ENCODE results near the gene COL6A6. TPM values are rescaled to one million over a fixed set of nuclear protein-coding genes. Genes with fewer than 3 reads are reported as not detected.

COL6A6 gene
- total RNA-seq, 1 experiment from 2014 or later: 0.11 TPM

DNA sequence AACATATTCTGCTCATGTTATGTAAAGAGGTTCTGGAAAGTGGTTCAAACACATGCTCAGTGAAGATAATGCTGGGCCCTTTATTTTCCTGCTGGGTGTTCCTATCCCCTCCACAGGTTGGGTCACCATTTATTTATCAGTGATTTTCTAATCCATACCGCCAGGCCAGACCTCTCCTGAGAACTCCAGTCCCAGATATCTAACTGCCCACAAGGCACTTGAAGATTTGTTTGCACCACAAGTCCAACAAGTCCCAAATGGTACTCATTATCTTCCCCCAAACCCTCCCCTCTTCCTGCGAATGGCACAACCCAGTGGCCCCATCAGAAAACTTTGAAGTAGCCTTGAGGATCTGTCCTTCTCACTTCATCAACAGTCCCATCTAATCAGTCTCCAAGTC lies 5.4 kb downstream of the COL6A6 start:
- H3K27me3 Mint-ChIP-seq (ENCODE audit: low read depth): peaks cover 35% of the 10 kb centered on the region
- H2BK15ac ChIP-seq (ENCODE audit: low read depth, low read length): no peak overlapping the region
- no CpG with 5 or more reads among the region's 2 CpGs for WGBS (ENCODE audit: extremely low coverage, insufficient read length, low lambda C conversion rate)

More for the DNA sequence above, 5.4 kb downstream of the COL6A6 start:
- Histone ChIP-seq H3K18ac (ENCODE audit: insufficient read length, low read depth, low read length) (no peak overlapping the region), H2AK5ac (ENCODE audit: insufficient read length, low read length) (no peak overlapping the region), H2AFZ (ENCODE audit: low read length) (no peak overlapping the region), H3K23me2 (ENCODE audit: insufficient read length, low read depth, low read length, poor library complexity, severe bottlenecking) (peaks cover 1% of the 10 kb centered on the region), H3K9me3 (ENCODE audit: control insufficient read depth, low read depth, low read length) (no peaks in the 10 kb centered on the region), H3T11ph (ENCODE audit: low read length) (no peak overlapping the region), H4K5ac (ENCODE audit: insufficient read length, low read depth, low read length) (no peak overlapping the region), H2BK5ac (ENCODE audit: insufficient read length, low read length) (no peak overlapping the region), H3K4me2 (ENCODE audit: insufficient read depth, insufficient read length, low read length) (no peak overlapping the region), H3K79me1 (ENCODE audit: insufficient read depth, low read depth, low read length, poor library complexity, severe bottlenecking) (no peaks in the 10 kb centered on the region), H3K79me2 (ENCODE audit: insufficient read depth, low read length) (no peaks in the 10 kb centered on the region), H3K9ac (ENCODE audit: extremely low read depth, insufficient read length, low read length) (no peak overlapping the region), H3K4ac (ENCODE audit: low read depth, low read length) (no peak overlapping the region), H2BK120ac (ENCODE audit: low read depth, low read length, poor library complexity, severe bottlenecking) (no peak overlapping the region), H3K27me3 (ENCODE audit: insufficient read depth, low read length) (peaks cover 4% of the 10 kb centered on the region; the same call in 1 of the 2 replicates), H4K91ac (ENCODE audit: insufficient read length, low read depth, low read length) (no peak overlapping the region), H3K4me1 (ENCODE audit: insufficient read depth, low read length) (no peaks in the 10 kb centered on the region), H3K23ac (ENCODE audit: insufficient read length, low read depth, low read length) (no peak overlapping the region), H3K14ac (ENCODE audit: insufficient read depth, low read length) (no peak overlapping the region), H2BK12ac (ENCODE audit: insufficient read length, low read depth, low read length) (no peak overlapping the region), H2BK20ac (ENCODE audit: low read depth, low read length, poor library complexity, severe bottlenecking) (no peak overlapping the region), H4K20me1 (ENCODE audit: control insufficient read depth, insufficient read depth, insufficient read length) (no peaks in the 10 kb centered on the region), H3K27ac (ENCODE audit: insufficient read length, low read depth, low read length) (no peak overlapping the region), H4K8ac (replicated peaks; ENCODE audit: insufficient read length, low read depth, low read length) (no peak overlapping the region), H3K56ac (ENCODE audit: insufficient read length, low read depth, low read length) (no peak overlapping the region)
- Mint-ChIP-seq H3K27ac (no peak overlapping the region), H3K9me3 (no peaks in the 10 kb centered on the region), H3K36me3 (ENCODE audit: insufficient read depth in 1 of 3, low read depth in 3 of 3) (no peaks in the 10 kb centered on the region), H3K4me1 (peaks cover 6% of the 10 kb centered on the region in 2 experiments), H3K4me3 (no peak overlapping the region)
- no peak for TF ChIP-seq CTCF (conservative IDR thresholded peaks at IDR 0.05)
- no peak for DNase-seq
